Body of pancreas (tissue), 4 donors: Measurements from ENCODE around the gene GNAT3.

ENCODE experiments used
- CTCF ChIP-seq, 7 experiments: fragments of 450-650 bp in 4 of 7; fragments of 200-600 bp in 3 of 7; sonication (generic) in 3 of 7; IDR thresholded peaks; one replicate each; pipeline ENCODE4 v1.5.1; 2016 to 2019; ENCODE audit warnings: antibody characterized with exemption in 7 of 7
- POLR2A ChIP-seq, 3 donors: fragments of 450-650 bp; IDR thresholded peaks; one replicate each; pipeline ENCODE4 v1.6.1; 2016; ENCODE audit warnings: antibody characterized with exemption in 3 of 3, mild to moderate bottlenecking in 2 of 3

- TF ChIP-seq CTCF (IDR thresholded peaks at IDR 0.05) (no peak), POLR2A (IDR thresholded peaks at IDR 0.05) (no peak)
Observed at GRCh38 chr7:80413383-80413945, 98.4 kb downstream of the GNAT3 start.
